GM10847 (cell line): Measurements from ENCODE around the gene PGLYRP4.

Source experiments
- POLR2A ChIP-seq: IDR thresholded peaks from 2 replicates; pipeline ENCODE4 v1.6.1; 2011; ENCODE audit not compliant: insufficient read length; ENCODE audit errors: extremely low read depth

Gene PGLYRP4

GRCh38 chr1:153386500-153386901 lies 37.9 kb upstream of the PGLYRP4 start:
- no peak for TF ChIP-seq POLR2A

- no peak for TF ChIP-seq POLR2A
These were observed 36.4 kb upstream of the PGLYRP4 start for GRCh38 chr1:153384958-153385580.

- TF ChIP-seq POLR2A, result no peak
These were observed 32.1 kb upstream of the PGLYRP4 start for GRCh38 chr1:153380711-153381110.

- no peak for TF ChIP-seq POLR2A
These were observed 30.9 kb upstream of the PGLYRP4 start for GRCh38 chr1:153379591-153379990.

GRCh38 chr1:153375511-153375910 lies 26.9 kb upstream of the PGLYRP4 start, which contains the start of gene S100A12:
TSS of gene S100A12 (minus strand) at chr1:153375621. CDS start at chr1:153374592, 1,029 bp downstream.
- TF ChIP-seq POLR2A, result no peak

- no peak for TF ChIP-seq POLR2A
These were observed 25.4 kb upstream of the PGLYRP4 start for GRCh38 chr1:153374071-153374470.

GRCh38 chr1:153372571-153372970 lies 23.9 kb upstream of the PGLYRP4 start:
- no peak for TF ChIP-seq POLR2A

- TF ChIP-seq POLR2A, result no peak
These were observed 22.6 kb upstream of the PGLYRP4 start for GRCh38 chr1:153371231-153371630.

- TF ChIP-seq POLR2A, result no peak
These were observed 21.5 kb upstream of the PGLYRP4 start for GRCh38 chr1:153370146-153370545.

GRCh38 chr1:153368495-153368894 lies 19.9 kb upstream of the PGLYRP4 start:
- TF ChIP-seq POLR2A, result no peak

- no peak for TF ChIP-seq POLR2A
These were observed 18.4 kb upstream of the PGLYRP4 start for GRCh38 chr1:153367090-153367489.

GRCh38 chr1:153366261-153366660 lies 17.6 kb upstream of the PGLYRP4 start:
- no peak for TF ChIP-seq POLR2A

- TF ChIP-seq POLR2A, result no peak
These were observed 17.1 kb upstream of the PGLYRP4 start for GRCh38 chr1:153365696-153366095.

GRCh38 chr1:153364766-153365666 lies 16.4 kb upstream of the PGLYRP4 start:
- no peak for TF ChIP-seq POLR2A

GRCh38 chr1:153364156-153364555 lies 15.5 kb upstream of the PGLYRP4 start:
- TF ChIP-seq POLR2A, result no peak

- no peak for TF ChIP-seq POLR2A
These were observed 15.0 kb upstream of the PGLYRP4 start for GRCh38 chr1:153363641-153364040.
